ENCODE results near the gene NPAS1. TPM values are rescaled to one million over a fixed set of nuclear protein-coding genes. Genes with fewer than 3 reads are reported as not detected.
"Not testable (repeated sequence)": the region's sequence is repeated elsewhere in the genome, so short reads cannot be mapped to it uniquely, and the experiment has no call there.

NPAS1 gene
- total RNA-seq, 2 experiments from 2014 or later: 1.1 to 2.1 TPM

- POLR2A ChIA-PET: interaction anchor here (1.1 to 3.1 kb wide), 6 partner anchors 10 to 209 kb away, joined by 5 to 28 read pairs (median 6); partner anchors contain the start of genes ARHGAP35, CCDC9 and ZC3H4
- no peak for ATAC-seq (ENCODE audit: poor library complexity)
- no peaks in the 10 kb centered on the region for H3K9me3 Mint-ChIP-seq
These were observed 27.7 kb downstream of the NPAS1 start for GRCh38 chr19:47047272-47047762.

DNA sequence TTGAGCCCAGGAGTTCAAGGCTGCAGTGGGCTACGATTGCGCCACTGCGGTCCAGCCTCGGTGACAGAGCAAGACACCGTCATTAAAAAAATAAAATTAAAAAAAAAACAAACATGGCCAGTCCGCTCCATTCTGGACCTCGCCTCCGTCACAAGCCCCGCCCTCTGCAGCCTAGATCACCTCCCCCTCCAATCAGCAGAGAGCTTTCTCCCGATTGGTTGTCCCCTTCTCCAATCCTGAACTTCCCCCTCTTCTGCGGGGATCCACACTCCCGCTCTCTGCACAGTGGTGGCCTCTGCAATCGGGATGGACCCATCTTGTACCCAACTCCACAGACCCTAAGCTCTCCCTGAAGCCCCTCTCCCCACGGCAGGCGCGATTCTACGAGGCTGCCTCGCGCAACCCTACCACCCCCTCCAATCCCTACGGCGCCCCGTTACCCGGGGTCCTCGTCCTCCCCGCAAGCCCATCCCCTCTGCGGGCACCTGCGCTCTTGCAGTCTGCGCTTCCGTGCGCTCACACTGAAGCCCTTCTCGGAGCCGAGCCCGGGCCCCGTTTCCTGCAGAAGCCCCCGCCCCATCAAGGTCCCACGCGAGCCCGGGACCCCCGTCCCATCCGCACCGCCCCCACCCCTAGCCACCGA is 28.2 kb downstream of the NPAS1 start:
- CTCF ChIA-PET: interaction anchor here (0.6 to 1.5 kb wide), 3 partner anchors 12 to 34 kb away, joined by 3 to 4 read pairs (median 3); no protein-coding TSS in a partner anchor

More at GRCh38 chr19:47047272-47047762, 27.7 kb downstream of the NPAS1 start:
- H3K36me3 ChIP-seq (ENCODE audit: insufficient read depth, low read length): peaks cover 3% of the 10 kb centered on the region
- H3K36me3 Mint-ChIP-seq (ENCODE audit: low read depth): peaks cover 10% of the 10 kb centered on the region
- H3K27ac ChIP-seq (ENCODE audit: low read depth in 1 of 2, low read length in 2 of 2): no peak overlapping the region
- peak overlapping the region; percentile 54 for H3K27ac Mint-ChIP-seq
- no peaks in the 10 kb centered on the region for H3K27me3 Mint-ChIP-seq
- no peaks in the 10 kb centered on the region for H3K9me3 ChIP-seq (ENCODE audit: control insufficient read depth in 1 of 2, insufficient read depth in 1 of 2, low read length in 2 of 2)
- TF ChIP-seq, protein P1, sequence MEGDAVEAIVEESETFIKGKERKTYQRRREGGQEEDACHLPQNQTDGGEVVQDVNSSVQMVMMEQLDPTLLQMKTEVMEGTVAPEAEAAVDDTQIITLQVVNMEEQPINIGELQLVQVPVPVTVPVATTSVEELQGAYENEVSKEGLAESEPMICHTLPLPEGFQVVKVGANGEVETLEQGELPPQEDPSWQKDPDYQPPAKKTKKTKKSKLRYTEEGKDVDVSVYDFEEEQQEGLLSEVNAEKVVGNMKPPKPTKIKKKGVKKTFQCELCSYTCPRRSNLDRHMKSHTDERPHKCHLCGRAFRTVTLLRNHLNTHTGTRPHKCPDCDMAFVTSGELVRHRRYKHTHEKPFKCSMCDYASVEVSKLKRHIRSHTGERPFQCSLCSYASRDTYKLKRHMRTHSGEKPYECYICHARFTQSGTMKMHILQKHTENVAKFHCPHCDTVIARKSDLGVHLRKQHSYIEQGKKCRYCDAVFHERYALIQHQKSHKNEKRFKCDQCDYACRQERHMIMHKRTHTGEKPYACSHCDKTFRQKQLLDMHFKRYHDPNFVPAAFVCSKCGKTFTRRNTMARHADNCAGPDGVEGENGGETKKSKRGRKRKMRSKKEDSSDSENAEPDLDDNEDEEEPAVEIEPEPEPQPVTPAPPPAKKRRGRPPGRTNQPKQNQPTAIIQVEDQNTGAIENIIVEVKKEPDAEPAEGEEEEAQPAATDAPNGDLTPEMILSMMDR (IDR thresholded peaks at IDR 0.05): no peak
- DNase-seq: no peak
- CTCF ChIA-PET: interaction anchor here (0.6 to 1.5 kb wide), 3 partner anchors 11 to 34 kb away, joined by 3 to 4 read pairs (median 3); no protein-coding TSS in a partner anchor
- peak overlapping the region; percentile 88 for H3K4me3 ChIP-seq (ENCODE audit: low read length)
- peak overlapping the region; percentile 98 for H3K4me3 Mint-ChIP-seq
- H3K4me1 ChIP-seq (ENCODE audit: insufficient read depth, low read length): peaks cover 16% of the 10 kb centered on the region
- no peaks in the 10 kb centered on the region for H3K27me3 ChIP-seq (ENCODE audit: control insufficient read depth in 1 of 2, insufficient read depth in 2 of 2, low read length in 2 of 2)
- intact Hi-C loops (cut with DNase I, micrococcal nuclease): loop anchor here in 1 of 2 experiments (1.0 to 5.0 kb wide), 2 partner anchors 11 to 260 kb away; partner anchors contain the start of gene SLC1A5
- H3K4me1 Mint-ChIP-seq (ENCODE audit: low read depth): peaks cover 10% of the 10 kb centered on the region

DNA sequence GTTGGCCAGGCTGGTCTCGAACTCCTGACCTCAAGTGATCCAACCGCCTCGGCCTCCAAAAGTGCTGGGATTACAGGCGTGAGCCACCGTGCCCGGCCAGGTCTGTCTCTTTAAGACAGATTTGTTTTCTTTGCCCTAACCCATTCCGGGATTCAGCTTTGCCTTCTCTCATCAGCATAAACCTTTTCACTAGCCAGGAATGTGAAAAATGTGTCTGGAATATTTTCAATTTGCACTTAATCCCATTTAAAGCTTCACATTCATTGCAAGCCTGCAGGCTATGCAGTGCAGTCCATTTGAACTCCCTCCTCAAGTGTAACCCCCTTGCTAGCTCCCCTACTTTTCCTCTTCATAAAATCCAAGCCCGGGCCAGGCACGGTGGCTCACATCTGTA is 29.7 kb downstream of the NPAS1 start:
- POLR2A ChIA-PET: interaction anchor here (1.2 to 3.1 kb wide), 3 partner anchors 14 to 449 kb away, joined by 3 to 28 read pairs (median 4); partner anchors contain the start of genes CALM3 and ZC3H4
- H3K4me3 Mint-ChIP-seq: peak overlapping the region; percentile 91

More for the DNA sequence above, 28.2 kb downstream of the NPAS1 start:
- POLR2A ChIA-PET: interaction anchor here (0.6 to 3.1 kb wide), 7 partner anchors 10 to 209 kb away, joined by 3 to 28 read pairs (median 6); partner anchors contain the start of genes ARHGAP35, CCDC9 and ZC3H4
- Mint-ChIP-seq H3K4me1 (ENCODE audit: low read depth) (peaks cover 10% of the 10 kb centered on the region), H3K4me3 (peak overlapping the region; percentile 98), H3K27ac (peak overlapping the region; percentile 54), H3K27me3 (no peaks in the 10 kb centered on the region), H3K36me3 (ENCODE audit: low read depth) (peaks cover 10% of the 10 kb centered on the region), H3K9me3 (no peaks in the 10 kb centered on the region)
- TF ChIP-seq, protein P1 (IDR thresholded peaks at IDR 0.05): no peak
- H3K27ac ChIP-seq (ENCODE audit: low read depth in 1 of 2, low read length in 2 of 2): peak overlapping the region in 1 of 2 donors; percentile 81
- H3K4me3 ChIP-seq (ENCODE audit: low read length): peak overlapping the region; percentile 88
- H3K27me3 ChIP-seq (ENCODE audit: control insufficient read depth in 1 of 2, insufficient read depth in 2 of 2, low read length in 2 of 2): no peaks in the 10 kb centered on the region
- H3K36me3 ChIP-seq (ENCODE audit: insufficient read depth, low read length): no peaks in the 10 kb centered on the region
- no peaks in the 10 kb centered on the region for H3K9me3 ChIP-seq (ENCODE audit: control insufficient read depth in 1 of 2, insufficient read depth in 1 of 2, low read length in 2 of 2)
- ATAC-seq (ENCODE audit: poor library complexity) (peak; percentile 38), DNase-seq (peak; percentile 24 to 86 (median 50))
- peaks cover 16% of the 10 kb centered on the region for H3K4me1 ChIP-seq (ENCODE audit: insufficient read depth, low read length)
- intact Hi-C loops (cut with DNase I, micrococcal nuclease): loop anchor here (1.0 to 5.0 kb wide), 6 partner anchors 12 to 261 kb away; partner anchors contain the start of genes AP2S1 (in 1 of the 2), SLC1A5 (in 1 of the 2) and ZC3H4 (in 1 of the 2)

GRCh38 chr19:47050562-47050961 is 30.9 kb downstream of the NPAS1 start:
- CTCF ChIA-PET; H3K9me3 Mint-ChIP-seq; DNase-seq; H3K4me3 ChIP-seq (ENCODE audit: low read length); H3K36me3 Mint-ChIP-seq (ENCODE audit: low read depth); intact Hi-C loops (cut with DNase I, micrococcal nuclease); H3K4me3 Mint-ChIP-seq; H3K9me3 ChIP-seq (ENCODE audit: control insufficient read depth in 1 of 2, insufficient read depth in 1 of 2, low read length in 2 of 2); H3K27ac Mint-ChIP-seq; H3K27me3 Mint-ChIP-seq; H3K27me3 ChIP-seq (ENCODE audit: control insufficient read depth in 1 of 2, insufficient read depth in 2 of 2, low read length in 2 of 2); ATAC-seq (ENCODE audit: poor library complexity); H3K36me3 ChIP-seq (ENCODE audit: insufficient read depth, low read length); H3K27ac ChIP-seq (ENCODE audit: low read depth in 1 of 2, low read length in 2 of 2); POLR2A ChIA-PET: not testable (repeated sequence)
- H3K4me1 Mint-ChIP-seq (ENCODE audit: low read depth): peaks cover 10% of the 10 kb centered on the region
- peaks cover 16% of the 10 kb centered on the region for H3K4me1 ChIP-seq (ENCODE audit: insufficient read depth, low read length)

More for the DNA sequence above, 29.7 kb downstream of the NPAS1 start:
- H3K27ac ChIP-seq (ENCODE audit: low read depth in 1 of 2, low read length in 2 of 2): no peak overlapping the region
- Mint-ChIP-seq H3K27me3 (no peaks in the 10 kb centered on the region), H3K27ac (peak overlapping the region; percentile 54), H3K4me1 (ENCODE audit: low read depth) (peaks cover 10% of the 10 kb centered on the region), H3K9me3 (no peaks in the 10 kb centered on the region), H3K36me3 (ENCODE audit: low read depth) (peaks cover 10% of the 10 kb centered on the region)
- no peaks in the 10 kb centered on the region for H3K27me3 ChIP-seq (ENCODE audit: control insufficient read depth in 1 of 2, insufficient read depth in 2 of 2, low read length in 2 of 2)
- H3K4me1 ChIP-seq (ENCODE audit: insufficient read depth, low read length): peaks cover 16% of the 10 kb centered on the region
- ATAC-seq (ENCODE audit: poor library complexity) (no peak), DNase-seq (no peak)
- H3K36me3 ChIP-seq (ENCODE audit: insufficient read depth, low read length): no peaks in the 10 kb centered on the region
- TF ChIP-seq, protein P1 (IDR thresholded peaks at IDR 0.05): no peak
- CTCF ChIA-PET: no interaction called here
- H3K4me3 ChIP-seq (ENCODE audit: low read length): no peak overlapping the region
- intact Hi-C loops (cut with DNase I, micrococcal nuclease): loop anchor here (2.0 to 5.0 kb wide), 4 partner anchors 61 to 262 kb away; partner anchors contain the start of genes AP2S1 (in 1 of the 2), SLC1A5 (in 1 of the 2) and ZC3H4 (in 1 of the 2)
- H3K9me3 ChIP-seq (ENCODE audit: control insufficient read depth in 1 of 2, insufficient read depth in 1 of 2, low read length in 2 of 2): no peaks in the 10 kb centered on the region

Data from CD4-positive, alpha-beta T cell (primary cell).